HG03025 (cell line): ENCODE results near the gene RELN.
"Not testable (repeated sequence)": the region's sequence is repeated elsewhere in the genome, so short reads cannot be mapped to it uniquely, and the experiment has no call there.

Experiments used
- ATAC-seq: cut with Tn5 transposase; IDR thresholded peaks from one replicate; pipeline ENCODE4 v1.9.1; 2021; ENCODE audit warnings: mild to moderate bottlenecking, moderate library complexity; ENCODE audit not compliant: unreplicated experiment, low FRiP score

RELN gene

GRCh38 chr7:103989200-103989784, at the start of gene RELN:
Gene RELN, minus strand, starts transcription at chr7:103989658. Its CDS starts 302 bp downstream, at chr7:103989356.
- no peak for ATAC-seq

GRCh38 chr7:104038136-104038535, 48.7 kb upstream of the RELN start:
- no peak for ATAC-seq

- ATAC-seq = not testable (repeated sequence)
Observed at GRCh38 chr7:104036889-104037288, 47.4 kb upstream of the RELN start.

DNA sequence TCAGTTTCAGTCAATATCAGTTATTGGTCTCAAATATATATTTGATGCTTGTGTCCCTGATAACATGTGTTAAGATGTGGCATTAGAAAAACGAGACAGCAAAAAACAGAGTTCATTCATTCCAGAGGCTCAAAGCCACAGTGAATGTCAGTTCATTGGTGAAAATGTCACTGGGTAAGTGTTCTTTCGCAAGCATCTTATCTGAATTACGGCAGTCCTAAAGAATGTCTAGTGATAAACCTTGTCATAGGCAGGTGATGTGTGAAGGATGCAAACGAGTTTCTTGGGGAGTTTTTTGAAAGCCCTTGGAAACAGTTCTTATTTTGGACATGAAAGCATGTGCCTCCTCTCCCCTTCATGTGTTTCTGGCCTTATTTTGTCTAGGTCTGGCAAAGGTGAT, 45.9 kb upstream of the RELN start:
- no peak for ATAC-seq

GRCh38 chr7:104034679-104035078, 45.2 kb upstream of the RELN start:
- no peak for ATAC-seq

DNA sequence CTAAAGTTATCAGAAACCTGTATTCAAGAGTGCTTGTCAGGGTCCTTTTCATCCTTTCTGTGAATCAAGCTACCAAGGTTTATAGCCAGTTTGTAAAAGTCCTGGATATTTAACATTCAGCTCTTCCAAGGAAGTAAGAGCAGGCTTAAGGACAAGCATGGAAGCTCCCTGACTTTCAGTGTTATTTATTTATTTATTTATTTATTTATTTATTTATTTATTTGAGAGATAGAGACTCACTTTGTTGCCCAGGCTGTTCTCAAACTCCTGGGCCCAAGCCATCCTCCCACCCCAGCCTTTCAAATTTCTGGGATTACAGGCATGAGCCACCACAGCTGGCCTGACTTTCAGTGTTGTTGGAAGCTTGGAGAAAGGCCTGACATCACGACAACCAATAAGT, 44.4 kb upstream of the RELN start:
- ATAC-seq = no peak

DNA sequence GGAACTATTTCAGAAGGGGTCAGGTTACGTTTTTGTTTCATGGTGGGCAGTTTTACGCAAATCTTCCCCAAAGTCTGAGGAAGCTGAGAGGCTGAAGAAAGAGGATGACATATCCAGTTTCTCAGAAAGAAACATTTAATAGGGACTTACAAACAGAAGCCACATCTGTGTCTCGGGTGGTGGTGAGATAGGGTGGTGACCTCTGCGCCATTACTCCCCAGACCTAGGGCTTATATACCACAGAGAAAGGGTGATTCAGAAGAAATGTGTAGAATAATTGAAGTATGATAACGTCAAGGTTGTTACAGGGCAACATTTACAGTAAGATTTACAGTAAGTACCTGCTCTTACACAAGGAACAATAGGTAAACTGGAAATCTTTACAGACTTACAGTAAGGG, 43.0 kb upstream of the RELN start:
- no peak for ATAC-seq

GRCh38 chr7:104029765-104030164, 40.3 kb upstream of the RELN start:
- no peak for ATAC-seq

DNA sequence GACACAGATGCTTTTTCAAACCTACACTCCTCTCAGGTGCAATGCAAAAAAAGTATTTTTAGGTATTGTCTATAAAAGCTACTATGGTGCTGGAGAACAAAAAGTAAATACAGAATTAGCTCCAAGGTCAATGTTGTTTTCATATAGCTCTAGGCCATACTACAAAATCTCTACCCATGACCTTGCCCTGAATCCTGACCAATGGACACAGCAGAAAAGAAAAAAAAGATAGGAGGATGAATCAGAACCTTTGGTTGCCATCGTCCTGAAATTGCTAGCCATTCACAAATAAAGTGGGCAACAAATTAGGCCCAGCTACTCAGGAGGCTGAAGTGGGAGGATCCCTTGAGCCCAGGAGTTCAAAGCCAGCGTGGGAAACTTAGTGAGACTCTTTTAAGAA, 35.2 kb upstream of the RELN start:
- no peak for ATAC-seq

DNA sequence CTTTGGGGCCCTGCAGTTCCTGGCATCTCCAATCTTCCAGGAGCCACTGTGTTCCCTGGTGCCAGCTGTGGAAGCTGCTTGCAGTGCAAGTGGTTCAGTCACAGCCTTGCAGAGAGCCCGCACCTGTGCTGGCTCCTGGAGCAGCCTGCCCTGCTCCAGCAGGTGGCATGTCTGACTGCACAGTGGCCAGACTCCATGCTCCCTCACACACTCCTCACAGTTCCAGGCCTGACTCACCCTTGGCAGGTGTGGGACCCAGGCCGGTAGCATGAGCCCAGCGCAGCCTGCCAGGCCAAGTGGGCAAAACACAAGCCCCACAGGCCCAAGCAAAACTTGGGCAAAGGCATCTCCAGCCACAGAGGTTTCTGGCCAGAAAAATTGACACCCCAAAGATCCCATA, 33.6 kb upstream of the RELN start:
- ATAC-seq = no peak

- no peak for ATAC-seq
Observed at GRCh38 chr7:104018425-104018824, 29.0 kb upstream of the RELN start.

DNA sequence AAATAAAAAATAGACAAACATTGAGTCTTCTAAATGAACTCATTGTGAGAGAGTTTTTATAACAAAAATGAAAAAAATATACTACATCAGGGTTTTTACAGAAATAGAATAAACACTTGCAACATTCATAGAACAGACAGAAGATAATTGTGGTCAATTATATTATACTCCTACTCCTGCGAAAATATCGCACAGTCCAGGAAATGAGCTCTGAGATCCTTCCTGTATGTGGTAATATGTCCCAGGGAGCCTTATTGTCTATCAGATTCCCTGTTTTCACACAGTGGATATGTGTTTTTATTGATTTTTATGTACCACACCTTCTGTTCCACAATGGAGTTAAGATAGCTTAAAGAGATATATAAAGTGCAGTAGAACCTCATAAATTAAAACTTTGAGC, 27.5 kb upstream of the RELN start:
- no peak for ATAC-seq

DNA sequence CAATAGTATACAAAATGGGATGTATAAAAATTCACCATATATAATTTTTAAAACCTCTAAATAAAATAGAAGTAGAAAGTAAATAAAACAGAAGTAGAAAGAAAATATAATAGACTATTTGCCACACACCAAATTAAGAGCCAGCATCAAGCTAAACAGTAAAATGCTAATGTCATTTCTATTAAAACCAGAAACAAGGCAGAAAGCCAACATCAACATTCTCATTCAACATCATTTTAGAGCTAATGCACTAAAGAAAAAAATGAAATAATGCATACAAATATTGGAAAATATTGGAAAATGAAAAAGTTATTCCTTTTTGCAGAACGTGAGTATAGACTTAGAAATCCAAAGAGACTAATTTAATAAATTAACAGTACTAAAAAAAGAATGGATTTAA, 23.4 kb upstream of the RELN start:
- no peak for ATAC-seq

- no peak for ATAC-seq
Observed at GRCh38 chr7:104011829-104012228, 22.4 kb upstream of the RELN start.

GRCh38 chr7:104010052-104010909, 20.8 kb upstream of the RELN start:
- no peak for ATAC-seq

DNA sequence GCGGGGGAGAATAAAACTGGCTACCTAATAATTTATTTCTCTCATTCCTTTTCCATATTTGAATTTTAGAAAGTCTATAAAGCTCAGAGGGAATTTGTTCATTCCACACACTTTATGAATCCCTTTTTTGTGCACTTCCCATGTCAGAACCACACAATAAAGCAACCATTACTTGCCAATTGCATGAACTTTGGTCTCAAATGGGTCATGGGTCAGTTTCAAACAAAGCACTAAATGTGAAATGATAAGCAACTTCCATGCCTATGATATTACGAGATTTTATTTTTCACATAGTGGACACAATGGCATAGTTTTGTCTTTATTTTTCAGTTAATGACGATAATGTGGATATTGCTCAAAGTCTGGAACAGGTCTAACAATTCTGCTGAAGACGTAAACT, 18.6 kb upstream of the RELN start:
- no peak for ATAC-seq

DNA sequence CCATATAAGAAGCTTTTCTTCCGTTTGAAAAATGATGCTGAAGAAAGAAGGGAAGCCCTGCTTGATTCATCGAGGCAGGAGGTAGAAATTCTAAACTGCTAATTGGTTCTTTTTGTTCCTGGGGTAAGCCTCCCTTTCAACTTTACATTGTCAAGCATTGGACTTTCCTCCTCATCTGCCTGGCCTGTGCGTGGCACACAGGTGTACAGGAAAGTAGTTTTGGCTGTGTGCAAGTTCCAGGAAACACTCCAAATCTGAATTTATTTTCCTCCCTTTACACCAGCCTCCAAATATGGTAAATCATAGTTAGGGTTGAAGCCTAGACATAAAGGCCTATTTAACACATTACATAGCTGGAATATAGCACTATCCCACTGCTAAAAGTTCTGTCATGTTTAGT, 18.2 kb upstream of the RELN start:
- no peak for ATAC-seq

DNA sequence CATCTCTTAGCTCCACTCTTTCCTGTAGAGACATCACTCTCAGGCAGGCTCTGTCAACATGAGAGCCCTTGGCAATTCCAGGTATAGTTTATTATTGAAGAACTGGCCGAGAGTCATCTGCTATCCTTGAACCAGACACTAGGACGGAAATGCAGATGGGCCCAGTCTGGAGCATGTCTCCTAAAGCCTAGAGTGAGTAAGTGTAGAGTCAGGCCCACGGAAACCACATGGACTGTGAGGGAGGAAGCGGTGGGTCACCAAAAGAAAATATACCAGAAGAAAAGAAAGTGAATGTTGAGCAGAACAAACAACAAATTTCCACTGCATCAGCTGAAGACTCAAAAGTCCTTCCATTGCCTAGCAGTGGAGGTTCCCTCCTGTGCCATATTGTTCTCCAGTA, 15.7 kb upstream of the RELN start:
- ATAC-seq = no peak

DNA sequence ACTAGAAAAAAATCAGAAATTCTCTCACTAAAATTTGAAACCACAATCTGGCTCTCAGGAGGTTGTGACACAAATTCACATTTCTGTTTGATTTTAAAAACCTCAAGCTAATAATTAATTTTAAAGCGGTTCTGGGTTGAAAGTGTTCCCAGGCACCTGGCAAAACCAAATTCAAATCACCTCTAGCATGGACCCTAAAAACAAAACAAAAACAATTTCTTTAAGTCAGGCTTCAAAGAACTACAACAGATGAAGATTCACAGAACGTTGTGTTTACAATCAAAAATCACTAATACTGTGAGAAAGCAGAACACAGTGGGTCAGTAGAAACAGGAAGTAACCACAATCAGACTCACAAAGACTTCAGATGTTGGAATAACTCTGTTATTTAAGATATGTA, 7.2 kb upstream of the RELN start:
- no peak for ATAC-seq

DNA sequence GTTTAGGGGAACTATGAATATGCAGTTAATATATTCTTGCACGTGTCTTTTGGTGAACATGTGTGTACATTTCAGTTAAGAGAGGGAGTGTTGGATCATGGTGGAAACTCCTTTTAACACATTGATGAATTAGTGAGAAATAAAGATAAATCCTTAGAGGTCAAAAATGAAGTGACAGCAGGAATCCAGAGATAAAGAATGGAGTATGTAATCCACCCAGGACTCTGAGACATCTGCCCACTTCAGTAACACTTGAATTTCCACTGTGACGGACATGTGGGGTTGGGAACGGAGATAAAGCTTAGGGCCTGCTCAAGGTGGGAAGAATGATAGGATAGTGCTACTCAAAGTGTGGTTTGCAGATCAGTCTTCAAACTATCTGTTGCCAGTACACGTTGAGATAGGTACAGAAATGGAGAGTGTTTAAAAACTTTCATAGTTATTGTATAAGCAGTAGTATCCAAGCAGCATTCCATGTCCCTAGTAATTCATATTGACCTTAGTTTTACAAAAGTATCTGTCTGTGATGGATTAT, 6.6 kb upstream of the RELN start:
- ATAC-seq = no peak

DNA sequence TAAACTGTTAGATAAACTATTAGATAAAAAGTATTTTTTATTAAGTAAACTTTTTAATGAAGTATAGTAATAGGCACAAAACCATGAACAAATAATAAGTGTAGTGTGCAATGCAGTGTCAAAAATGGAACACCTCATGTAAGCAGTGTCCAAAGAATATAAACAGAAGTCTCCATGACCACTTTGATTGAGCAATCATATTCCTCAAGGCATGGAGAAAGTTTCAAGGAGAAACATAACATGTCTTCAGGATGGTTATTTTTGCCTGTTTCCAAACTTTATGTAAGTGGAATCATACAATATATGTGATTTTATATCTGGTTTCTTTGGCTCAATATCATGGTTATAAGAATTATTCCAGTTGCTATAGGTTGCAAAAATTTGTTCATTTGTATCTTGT, 6.1 kb upstream of the RELN start:
- no peak for ATAC-seq

DNA sequence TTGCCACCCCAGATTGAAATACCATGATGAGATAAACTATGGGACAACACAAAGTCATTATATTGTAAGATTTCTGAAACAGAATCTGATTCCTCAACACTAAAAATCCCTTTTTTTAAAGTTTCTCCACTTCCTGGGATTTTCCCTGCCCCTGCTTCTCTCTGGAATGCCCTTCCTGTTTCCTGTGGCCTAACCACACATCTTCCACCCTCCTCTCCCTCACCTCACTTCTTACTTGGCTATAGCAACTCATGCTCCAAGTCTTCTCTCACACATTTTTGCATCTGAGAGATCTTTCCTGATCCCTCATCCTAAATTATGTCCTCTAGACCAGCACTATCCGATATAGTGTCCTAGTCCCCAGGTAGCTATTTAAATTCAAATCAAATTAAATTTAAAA, 4.1 kb upstream of the RELN start:
- ATAC-seq = no peak
